Ovary (tissue), 3 donors: Measurements from ENCODE around the gene CCL15.

Experiments used
- POLR2A ChIP-seq: fragments of 450-650 bp; IDR thresholded peaks from one replicate; pipeline ENCODE4 v1.6.1; 2017; ENCODE audit warnings: antibody characterized with exemption, mild to moderate bottlenecking, moderate library complexity
- TF ChIP-seq, protein P1 (sequence below), 3 donors: fragments of 450-650 bp in 2 of 3; fragments of 200-600 bp in 1 of 3; IDR thresholded peaks; one replicate each; pipeline versions ENCODE4 v1.5.1 to v1.8.0; 2016 to 2022; ENCODE audit warnings: antibody characterized with exemption in 3 of 3, mild to moderate bottlenecking in 1 of 3
- donor health status: DM: no; HTN: no; CAD: no.

DNA sequence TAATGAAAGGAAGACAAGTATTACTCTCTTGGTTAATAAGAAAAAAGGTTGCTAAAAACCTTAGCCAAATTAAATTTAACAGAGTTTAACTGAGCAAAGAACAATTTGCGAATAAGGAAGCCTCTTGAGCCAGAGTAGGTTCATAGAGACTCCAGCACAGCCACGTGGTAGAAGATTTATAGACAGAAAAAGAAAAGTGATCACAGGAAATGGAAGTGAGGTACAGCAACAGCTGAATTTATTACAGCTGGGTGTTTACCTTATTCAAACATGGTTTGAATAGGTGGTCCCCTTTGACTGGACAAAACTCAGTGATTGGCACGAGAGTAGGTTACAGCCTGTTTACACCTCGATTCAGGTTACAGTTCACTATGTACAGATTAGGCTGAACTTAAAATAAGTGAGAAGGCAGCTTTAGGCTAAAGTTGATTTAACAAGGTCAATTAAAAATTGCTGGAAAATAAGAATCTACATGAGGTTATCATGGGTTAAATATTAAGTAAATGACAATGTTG is 3.3 kb upstream of the CCL15 start:
- TF ChIP-seq, protein P1, sequence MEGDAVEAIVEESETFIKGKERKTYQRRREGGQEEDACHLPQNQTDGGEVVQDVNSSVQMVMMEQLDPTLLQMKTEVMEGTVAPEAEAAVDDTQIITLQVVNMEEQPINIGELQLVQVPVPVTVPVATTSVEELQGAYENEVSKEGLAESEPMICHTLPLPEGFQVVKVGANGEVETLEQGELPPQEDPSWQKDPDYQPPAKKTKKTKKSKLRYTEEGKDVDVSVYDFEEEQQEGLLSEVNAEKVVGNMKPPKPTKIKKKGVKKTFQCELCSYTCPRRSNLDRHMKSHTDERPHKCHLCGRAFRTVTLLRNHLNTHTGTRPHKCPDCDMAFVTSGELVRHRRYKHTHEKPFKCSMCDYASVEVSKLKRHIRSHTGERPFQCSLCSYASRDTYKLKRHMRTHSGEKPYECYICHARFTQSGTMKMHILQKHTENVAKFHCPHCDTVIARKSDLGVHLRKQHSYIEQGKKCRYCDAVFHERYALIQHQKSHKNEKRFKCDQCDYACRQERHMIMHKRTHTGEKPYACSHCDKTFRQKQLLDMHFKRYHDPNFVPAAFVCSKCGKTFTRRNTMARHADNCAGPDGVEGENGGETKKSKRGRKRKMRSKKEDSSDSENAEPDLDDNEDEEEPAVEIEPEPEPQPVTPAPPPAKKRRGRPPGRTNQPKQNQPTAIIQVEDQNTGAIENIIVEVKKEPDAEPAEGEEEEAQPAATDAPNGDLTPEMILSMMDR (IDR thresholded peaks at IDR 0.05) = no peak
- TF ChIP-seq POLR2A = no peak
